ENCODE measurements around the gene LSMEM2.
A peak's percentile ranks its signal among the peaks of the same experiment; 100 is the strongest.

Gene LSMEM2

DNA sequence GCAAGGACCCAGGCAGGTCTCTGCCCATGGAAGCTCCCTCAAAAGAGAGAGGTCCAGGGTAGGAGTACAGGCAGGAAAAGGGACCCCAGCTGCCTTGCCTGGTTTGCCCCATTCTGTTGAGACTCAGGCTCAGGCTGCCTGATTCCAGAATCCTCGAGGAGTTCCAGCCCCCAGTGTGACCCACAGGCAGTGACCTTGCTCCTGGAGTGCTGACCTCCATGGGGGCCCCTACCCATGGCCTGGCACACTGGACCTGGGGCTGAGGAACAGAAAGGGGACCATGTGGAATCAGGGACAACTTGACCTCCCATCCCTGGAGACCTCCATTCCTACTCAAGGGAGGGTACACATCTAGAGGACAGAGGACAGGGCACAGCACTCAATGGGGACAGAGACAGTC is 13.3 kb upstream of the LSMEM2 start:
- TF ChIP-seq, protein P1, sequence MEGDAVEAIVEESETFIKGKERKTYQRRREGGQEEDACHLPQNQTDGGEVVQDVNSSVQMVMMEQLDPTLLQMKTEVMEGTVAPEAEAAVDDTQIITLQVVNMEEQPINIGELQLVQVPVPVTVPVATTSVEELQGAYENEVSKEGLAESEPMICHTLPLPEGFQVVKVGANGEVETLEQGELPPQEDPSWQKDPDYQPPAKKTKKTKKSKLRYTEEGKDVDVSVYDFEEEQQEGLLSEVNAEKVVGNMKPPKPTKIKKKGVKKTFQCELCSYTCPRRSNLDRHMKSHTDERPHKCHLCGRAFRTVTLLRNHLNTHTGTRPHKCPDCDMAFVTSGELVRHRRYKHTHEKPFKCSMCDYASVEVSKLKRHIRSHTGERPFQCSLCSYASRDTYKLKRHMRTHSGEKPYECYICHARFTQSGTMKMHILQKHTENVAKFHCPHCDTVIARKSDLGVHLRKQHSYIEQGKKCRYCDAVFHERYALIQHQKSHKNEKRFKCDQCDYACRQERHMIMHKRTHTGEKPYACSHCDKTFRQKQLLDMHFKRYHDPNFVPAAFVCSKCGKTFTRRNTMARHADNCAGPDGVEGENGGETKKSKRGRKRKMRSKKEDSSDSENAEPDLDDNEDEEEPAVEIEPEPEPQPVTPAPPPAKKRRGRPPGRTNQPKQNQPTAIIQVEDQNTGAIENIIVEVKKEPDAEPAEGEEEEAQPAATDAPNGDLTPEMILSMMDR (IDR thresholded peaks at IDR 0.05; ENCODE audit: low read depth, low read length) = no peak
- H3K4me3 ChIP-seq (ENCODE audit: low read depth, low read length) = no peak overlapping the region

DNA sequence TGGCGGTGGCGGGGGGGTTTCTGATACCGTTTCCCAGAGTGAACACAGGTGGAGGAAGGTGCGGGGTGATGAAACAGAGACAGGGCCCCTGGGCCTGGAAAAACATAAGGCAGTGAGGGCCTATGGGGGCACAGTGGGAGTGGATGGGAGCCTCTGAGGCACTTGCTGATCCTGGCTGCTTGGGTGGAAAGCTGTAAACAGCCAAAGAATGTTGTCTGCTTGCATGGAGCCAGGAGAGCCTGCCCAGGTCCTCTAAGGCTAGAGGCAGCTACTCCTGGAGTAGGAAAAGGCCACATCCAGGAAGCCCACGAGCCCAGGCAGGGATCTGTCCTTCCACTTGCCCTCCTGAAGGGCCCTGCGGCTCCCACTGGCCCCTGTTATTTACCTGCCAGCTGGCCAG is 12.9 kb upstream of the LSMEM2 start:
- H3K4me3 ChIP-seq (ENCODE audit: low read depth, low read length) = no peak overlapping the region
- TF ChIP-seq, protein P1 (IDR thresholded peaks at IDR 0.05; ENCODE audit: low read depth, low read length) = no peak

GRCh38 chr3:50266836-50267235 is 12.1 kb upstream of the LSMEM2 start:
- H3K4me3 ChIP-seq (ENCODE audit: low read depth, low read length) = peak overlapping the region; percentile 59
- TF ChIP-seq, protein P1 (IDR thresholded peaks at IDR 0.05; ENCODE audit: low read depth, low read length) = no peak

GRCh38 chr3:50267280-50267913 is 11.5 kb upstream of the LSMEM2 start:
- peak overlapping the region; percentile 59 for H3K4me3 ChIP-seq (ENCODE audit: low read depth, low read length)
- TF ChIP-seq, protein P1 (IDR thresholded peaks at IDR 0.05; ENCODE audit: low read depth, low read length) = no peak

GRCh38 chr3:50268276-50268675 is 10.6 kb upstream of the LSMEM2 start:
- H3K4me3 ChIP-seq (ENCODE audit: low read depth, low read length) = no peak overlapping the region; the same call in 1 of the 2 replicates
- TF ChIP-seq, protein P1 (IDR thresholded peaks at IDR 0.05; ENCODE audit: low read depth, low read length) = no peak

- peak within 1 kb of the TSS; percentile 56 for H3K4me3 ChIP-seq (ENCODE audit: low read depth, low read length)
Observed at GRCh38 chr3:50268703-50269451, 10.0 kb upstream of the LSMEM2 start, which contains the start of gene SEMA3B. SEMA3B (plus strand) TSS chr3:50269147; CDS start chr3:50269241, 94 bp downstream.

More at GRCh38 chr3:50268703-50269451, 10.0 kb upstream of the LSMEM2 start, which contains the start of gene SEMA3B:
- TF ChIP-seq, protein P1 (IDR thresholded peaks at IDR 0.05; ENCODE audit: low read depth, low read length) = no peak

Data from WI38 (cell line).